Eye (tissue), 1 donor: Measurements from ENCODE around the gene MCF2L2.

Source experiments
- DNase-seq: peaks from one replicate; pipeline ENCODE4 v3.0.0-alpha.2; 2015

The MCF2L2 gene

GRCh38 chr3:183317886-183318865 lies 110.2 kb downstream of the MCF2L2 start:
- no peak for DNase-seq

DNA sequence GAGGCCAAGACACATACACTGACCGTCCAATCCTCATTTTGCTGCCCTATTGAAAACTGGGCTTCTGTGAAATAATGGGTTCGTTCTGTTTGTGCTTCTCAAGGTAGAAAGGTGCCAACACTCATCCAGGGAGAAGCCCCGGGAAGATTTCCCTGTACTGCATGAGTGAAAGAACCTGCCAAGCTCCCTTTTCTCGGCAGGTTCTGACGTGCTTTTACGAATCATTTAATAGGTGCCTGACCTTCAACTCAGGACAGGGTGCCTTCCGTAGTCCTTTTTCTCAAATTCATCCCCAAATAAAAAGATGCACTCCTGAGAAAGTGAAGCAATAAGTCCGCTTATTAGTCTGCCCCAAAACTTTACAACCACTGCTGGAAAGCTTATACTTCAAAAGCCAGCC lies 111.1 kb downstream of the MCF2L2 start:
- DNase-seq, result no peak

GRCh38 chr3:183315739-183316138 lies 112.7 kb downstream of the MCF2L2 start:
- no peak for DNase-seq

DNA sequence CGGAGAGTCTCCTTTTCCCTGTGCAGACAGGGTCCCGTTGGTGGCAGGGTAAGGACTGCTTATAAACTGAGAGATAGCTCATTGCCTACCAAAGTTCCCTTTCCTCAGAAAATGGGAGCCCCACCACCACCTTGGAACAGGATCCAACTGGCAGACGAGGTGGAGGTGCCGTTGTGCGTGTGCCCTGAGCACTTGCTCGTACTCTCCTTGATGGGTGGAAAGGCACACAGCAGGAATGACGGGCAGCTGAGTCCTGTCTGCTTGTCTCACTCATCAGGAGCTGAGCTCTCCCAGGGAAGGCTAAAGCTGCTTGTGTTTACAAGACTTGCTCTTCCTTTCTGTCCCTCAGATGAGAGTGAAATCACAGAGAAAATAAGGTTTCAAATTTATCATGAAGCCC lies 114.7 kb downstream of the MCF2L2 start:
- no peak for DNase-seq

GRCh38 chr3:183313351-183313750 lies 115.1 kb downstream of the MCF2L2 start:
- DNase-seq, result no peak

DNA sequence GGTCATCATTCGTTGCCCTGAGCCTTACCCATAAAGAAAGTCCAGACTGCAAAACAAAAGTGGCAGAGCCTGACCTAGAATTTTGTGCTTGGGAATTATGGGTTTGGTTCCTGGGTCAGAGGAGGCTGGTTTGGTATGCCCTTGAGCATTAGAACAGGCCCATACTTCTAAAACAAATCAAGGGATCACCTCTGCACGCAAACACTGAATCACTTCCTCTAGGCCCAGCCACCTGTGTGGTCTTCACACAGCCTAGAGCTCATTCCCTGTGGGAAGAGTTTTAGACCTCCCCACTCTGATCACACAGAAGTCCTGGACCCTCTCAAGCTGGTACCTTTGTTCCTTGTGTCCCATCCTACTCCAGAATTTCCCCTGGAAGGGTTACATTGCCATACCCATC lies 116.0 kb downstream of the MCF2L2 start:
- DNase-seq, result no peak

DNA sequence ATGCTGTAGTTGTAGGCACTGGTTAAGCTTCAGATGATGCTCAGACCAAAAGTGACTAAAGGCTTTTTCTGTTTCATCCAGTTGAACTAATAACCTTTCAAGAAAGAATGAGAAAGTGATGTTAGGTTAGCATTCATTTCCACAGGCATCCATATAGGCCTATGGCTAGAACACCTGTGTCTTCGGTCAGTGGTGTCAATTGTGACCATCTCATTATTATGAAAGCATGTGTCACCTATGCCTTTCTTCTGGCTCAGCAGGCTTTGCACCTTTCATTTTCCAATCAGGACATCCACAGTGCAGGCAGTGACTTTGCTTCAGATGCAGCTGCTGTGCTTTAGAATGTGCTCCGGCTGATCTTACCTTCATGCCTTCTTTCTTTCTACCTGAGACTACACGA lies 117.5 kb downstream of the MCF2L2 start:
- no peak for DNase-seq

DNA sequence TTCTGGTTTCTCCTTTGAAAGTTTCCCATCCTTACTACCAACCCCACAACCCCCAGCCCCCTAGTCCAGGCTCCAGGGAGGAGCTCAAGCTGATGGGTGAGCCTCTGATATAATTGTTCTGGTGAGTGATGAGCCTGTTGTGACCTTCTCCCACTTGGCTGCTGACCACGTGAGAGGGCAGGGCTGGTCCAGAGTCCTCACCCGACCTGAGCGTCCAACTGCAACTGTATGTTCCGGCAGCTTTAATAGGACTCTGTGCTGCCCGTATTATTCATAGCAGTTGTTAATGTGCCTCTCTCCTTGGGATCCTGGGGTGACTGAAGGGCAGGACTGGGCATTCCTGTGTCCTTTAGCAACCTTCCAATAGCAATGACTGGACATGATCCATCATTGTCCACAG lies 119.1 kb downstream of the MCF2L2 start:
- no peak for DNase-seq

DNA sequence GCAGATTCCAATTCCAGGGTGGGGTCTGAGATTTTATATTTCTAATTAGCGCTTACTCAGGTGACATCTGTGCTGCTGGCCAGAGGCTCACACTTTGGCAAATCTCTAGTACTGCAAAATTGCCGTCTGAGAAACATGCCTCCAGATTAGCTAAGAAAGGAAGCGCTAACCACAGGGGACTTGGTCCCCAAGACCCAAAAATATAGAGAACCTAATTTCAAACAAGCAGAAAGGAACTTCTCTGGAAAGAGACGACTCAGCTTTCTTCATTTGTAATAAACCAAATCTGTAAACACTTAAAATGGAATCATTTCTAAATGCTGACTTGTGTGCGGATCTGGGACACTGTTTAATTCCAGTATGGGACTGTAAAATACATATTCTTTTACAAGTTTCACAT lies 119.7 kb downstream of the MCF2L2 start:
- no peak for DNase-seq

DNA sequence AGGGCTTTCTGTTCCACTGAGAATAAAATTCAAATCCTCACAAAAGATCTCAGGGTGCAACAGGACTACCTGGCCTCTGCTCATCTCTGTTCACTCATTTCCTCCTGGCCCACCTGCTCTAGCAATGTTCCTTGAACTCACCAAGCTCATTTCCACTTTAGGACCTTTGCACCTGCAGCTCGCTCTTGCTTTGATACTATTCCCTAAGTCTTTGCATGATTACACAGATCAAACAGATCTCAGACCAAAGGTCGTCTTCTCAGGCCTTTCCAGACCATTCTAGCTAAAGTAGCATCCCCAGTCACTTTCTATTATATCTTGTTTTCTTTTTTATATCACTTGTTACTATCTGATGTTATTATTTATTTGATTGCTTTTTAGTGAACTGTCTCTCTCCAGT lies 120.7 kb downstream of the MCF2L2 start:
- no peak for DNase-seq

DNA sequence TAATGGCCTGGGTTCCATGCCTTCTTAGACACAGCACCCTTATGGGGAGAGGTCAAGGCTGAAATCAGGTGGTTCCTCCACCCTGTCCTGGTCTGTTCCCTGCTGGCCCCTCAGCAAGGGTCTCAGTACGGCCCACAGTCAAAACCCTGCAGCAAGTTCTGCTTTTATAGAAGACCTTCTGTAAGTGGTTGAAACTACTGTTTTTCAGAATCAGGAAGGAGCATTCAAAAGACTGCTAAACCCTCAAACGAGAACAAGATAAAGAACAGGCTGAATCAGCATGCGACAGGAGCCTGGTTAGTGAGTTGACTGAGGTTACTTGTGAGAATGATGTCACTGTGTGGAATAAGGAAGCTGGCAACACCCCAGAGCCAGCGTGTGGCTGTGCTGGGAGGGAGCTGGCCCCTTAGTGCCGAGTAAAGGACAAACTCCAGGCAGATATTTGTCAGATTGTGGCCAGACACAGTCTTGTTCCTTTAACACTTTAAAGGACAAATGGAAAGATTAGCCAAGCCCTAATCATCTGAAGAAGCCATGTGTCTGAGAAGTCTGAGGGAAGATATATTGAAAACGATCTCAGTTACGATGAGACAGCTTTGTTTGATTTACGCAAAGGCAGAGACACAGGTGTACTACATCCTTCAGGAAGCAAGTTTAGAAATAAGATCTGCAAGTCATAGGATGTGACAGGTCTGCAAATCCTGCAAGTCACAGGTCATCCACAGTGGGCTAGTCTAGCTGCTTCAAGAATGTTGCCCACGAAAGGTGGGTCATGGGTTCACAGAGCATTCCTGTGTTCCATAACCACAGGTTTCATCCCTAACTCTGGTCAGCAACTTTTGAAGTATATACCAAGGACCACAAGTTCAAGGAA lies 121.4 kb downstream of the MCF2L2 start:
- no peak for DNase-seq

DNA sequence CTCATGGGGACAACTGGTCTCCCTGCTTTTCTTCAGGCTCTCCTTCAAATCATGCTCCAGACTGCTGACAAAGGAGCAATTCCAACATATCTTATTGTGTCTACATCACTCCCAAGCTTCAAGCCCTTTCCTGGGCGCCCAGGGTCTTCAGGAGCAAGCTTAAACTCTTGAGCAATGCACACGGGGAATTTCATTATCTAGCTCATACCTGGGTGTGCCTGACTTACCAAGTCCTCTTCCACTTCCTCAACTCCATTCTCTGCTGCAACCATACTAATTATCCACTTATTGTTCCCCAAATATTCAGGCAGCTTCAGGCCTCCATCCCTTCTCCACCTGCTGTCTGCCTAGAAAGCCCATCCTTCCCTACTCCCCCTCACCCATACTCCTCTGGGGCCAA lies 124.7 kb downstream of the MCF2L2 start:
- DNase-seq, result no peak

DNA sequence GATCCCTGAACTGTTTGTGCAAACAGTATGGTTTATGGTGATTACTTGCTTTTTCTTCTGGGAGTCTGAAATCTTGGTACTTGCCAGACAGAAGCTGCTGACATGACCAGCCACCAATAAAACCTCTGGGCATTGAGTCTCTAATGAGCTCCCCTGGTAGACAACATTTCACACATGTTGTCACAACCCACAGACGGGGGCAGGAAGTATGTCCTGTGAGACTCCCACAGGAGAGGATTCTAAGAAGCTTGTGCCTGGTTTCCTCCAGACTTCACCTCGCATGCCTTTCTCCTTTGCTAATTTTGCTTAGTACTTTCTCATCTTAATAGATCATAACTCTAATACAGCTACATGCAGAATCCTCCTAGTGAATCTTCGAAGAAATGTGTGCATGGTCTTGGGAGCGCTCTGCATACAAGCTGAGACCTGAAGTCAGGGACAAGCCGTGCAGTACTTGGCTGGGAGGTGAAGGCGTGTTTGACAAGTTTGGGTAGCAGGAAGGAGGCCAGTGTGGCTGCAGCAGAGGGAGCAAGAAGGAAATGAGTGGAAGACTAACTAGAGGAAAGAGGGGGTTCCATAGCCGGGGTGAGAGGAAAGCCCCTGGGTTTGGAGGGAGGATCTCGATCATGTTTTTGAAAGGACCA lies 126.4 kb downstream of the MCF2L2 start:
- no peak for DNase-seq

DNA sequence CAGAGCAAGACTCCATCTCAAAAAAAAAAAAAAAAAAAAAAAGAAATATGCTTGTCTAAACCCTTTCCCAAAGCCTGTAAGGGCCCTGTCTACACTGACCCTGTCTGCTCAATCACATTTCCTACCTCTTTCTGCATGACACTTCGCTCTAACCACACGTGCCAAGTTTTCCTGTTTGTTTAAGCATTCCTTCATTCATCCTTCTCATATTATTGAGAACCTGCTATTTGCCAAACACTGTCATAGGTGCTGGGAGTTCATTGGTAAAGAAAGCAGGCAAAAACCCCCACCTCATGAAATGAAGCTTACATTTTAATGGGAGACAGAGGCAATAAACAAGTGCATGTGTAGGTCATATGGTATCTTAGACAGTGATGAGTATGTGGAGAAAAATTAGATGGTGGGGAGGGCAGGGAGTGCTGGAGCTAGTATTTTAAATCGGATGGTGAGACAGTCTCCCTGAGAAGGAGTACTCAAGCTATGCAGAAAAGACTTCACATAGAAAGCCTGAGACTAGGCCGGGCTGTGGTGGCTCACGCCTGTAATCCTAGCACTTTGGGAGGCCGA lies 127.3 kb downstream of the MCF2L2 start:
- DNase-seq, result no peak

DNA sequence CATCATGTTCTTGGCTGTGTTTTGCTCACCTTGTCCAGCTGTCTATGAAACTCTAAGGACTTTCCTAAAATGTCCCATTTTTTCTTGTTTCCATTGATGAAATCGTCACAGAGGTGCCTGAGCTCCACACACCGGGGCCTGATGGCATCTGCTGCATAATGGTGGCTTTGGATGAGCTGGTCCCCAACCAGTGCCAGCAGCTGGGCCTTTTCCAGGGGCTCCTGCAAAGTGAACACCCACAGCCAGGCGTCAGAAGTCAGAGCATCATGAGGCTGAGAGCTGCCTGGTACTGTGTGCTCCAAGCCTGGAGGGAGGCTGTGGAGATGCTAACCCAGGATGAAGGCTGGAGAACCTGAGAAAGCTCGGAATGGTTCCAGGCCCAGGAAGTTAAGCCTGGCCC lies 128.4 kb downstream of the MCF2L2 start:
- DNase-seq, result no peak

GRCh38 chr3:183298701-183299153 lies 129.7 kb downstream of the MCF2L2 start:
- DNase-seq, result peak; percentile 71

DNA sequence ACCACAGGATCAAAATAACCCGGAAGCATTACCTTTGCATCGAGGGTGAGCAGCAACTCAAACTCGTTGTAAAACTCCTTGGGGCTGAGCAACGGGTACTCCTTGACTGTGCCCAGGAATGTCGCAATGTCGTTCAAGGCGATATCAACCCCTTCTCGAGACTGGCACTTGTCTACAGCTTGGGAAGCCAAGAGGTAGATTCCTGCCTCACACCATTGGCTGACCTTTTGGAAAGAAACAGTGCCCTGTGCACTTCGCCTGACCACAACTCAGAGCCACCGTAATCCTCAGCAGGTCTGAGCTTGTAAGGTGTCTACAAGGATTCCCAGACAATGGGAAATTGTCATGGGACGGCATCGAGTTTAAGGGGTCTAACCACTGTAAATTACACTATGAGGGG lies 131.5 kb downstream of the MCF2L2 start:
- DNase-seq, result no peak

GRCh38 chr3:183295211-183295610 lies 133.2 kb downstream of the MCF2L2 start:
- no peak for DNase-seq

DNA sequence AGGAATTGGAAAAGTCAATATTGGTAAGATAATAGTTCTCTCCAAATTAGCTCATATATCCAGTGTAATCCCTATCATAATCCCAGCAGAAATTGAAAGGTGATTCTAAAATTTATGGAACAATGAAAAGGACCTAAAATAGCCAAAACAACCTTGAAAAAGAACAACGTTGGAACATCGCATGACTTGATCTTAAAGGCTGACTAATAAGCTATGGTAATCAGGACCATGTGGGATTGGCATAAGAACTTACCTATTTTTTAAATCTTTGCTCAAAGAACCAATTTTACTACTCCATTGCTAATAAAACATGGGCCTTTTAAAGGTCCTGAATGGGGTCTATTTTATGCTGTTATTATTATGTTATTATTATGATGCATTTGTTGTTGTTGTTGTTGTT lies 134.5 kb downstream of the MCF2L2 start:
- DNase-seq, result no peak

DNA sequence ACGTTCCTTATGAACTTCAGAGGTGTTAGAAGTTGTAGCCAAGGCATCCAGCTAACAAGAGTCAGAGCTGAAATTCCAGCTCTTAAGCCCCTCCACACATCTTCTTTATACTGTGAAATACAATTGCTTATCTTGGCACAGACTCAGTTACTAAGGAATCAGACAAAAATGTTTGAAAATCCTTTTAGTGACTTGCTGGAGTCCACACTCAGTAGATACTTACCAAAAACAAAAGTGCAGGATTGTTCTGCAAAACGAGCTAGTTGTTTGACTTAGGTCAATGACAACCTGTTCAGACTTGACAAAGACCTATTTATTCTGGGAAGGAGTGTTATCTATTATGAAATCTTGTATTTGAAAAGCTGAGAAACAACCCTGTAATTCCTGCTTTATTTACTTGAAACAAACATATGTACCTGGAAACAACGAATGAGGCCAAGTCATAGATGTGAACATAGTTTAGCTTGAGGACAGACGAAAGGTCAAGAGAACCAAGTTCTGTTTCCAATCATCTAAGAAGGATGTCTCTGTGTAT lies 136.9 kb downstream of the MCF2L2 start:
- peak; percentile 61 for DNase-seq

GRCh38 chr3:183290216-183290615 lies 138.2 kb downstream of the MCF2L2 start:
- no peak for DNase-seq

- DNase-seq, result no peak
Measured at GRCh38 chr3:183288117-183288516, 140.3 kb downstream of the MCF2L2 start.
